Lung (tissue), 12 donors: ENCODE measurements around the gene PSMB11. TPM values are rescaled to one million over a fixed set of nuclear protein-coding genes. Genes with fewer than 3 reads are reported as not detected.
"Not testable (repeated sequence)": the region's sequence is repeated elsewhere in the genome, so short reads cannot be mapped to it uniquely, and the experiment has no call there.

Experiments used
- ATAC-seq: fragments of 200-7000 bp; cut with Tn5 transposase; one replicate; pipeline ENCODE4 v1.9.1; 2020; ENCODE audit warnings: moderate number of reproducible peaks; ENCODE audit not compliant: insufficient read depth, low FRiP score
- DNase-seq, 3 donors: peaks; one replicate each; pipeline ENCODE4 v3.0.0-alpha.2; 2013 to 2017
- H3K27ac ChIP-seq, 2 donors: one replicate each; pipeline ENCODE4 v1.5.1; 2013; ENCODE audit warnings: mild to moderate bottlenecking in 2 of 2, moderate library complexity in 2 of 2, control low read depth in 1 of 2, inconsistent platforms in 1 of 2, low read depth in 1 of 2, low read length in 1 of 2
- H3K27me3 ChIP-seq, 3 donors: one replicate each; pipeline ENCODE4 v1.5.1; 2013; ENCODE audit warnings: low read length in 2 of 3; ENCODE audit not compliant: control insufficient read depth in 3 of 3, insufficient read depth in 3 of 3
- H3K36me3 ChIP-seq, 4 donors: one replicate each; pipeline ENCODE4 v1.5.1; 2013; ENCODE audit warnings: low read length in 4 of 4, mild to moderate bottlenecking in 1 of 4, moderate library complexity in 1 of 4; ENCODE audit not compliant: control insufficient read depth in 4 of 4, insufficient read depth in 4 of 4
- H3K4me1 ChIP-seq, 5 donors: one replicate each; pipeline ENCODE4 v1.5.1; 2013; ENCODE audit warnings: low read length in 5 of 5, mild to moderate bottlenecking in 2 of 5, moderate library complexity in 1 of 5; ENCODE audit not compliant: control insufficient read depth in 5 of 5, insufficient read depth in 5 of 5
- H3K4me3 ChIP-seq: one replicate; pipeline ENCODE4 v1.5.1; 2013; ENCODE audit warnings: mild to moderate bottlenecking, control low read depth, moderate library complexity
- H3K9ac ChIP-seq, 2 donors: one replicate each; pipeline ENCODE4 v1.5.1; 2013; ENCODE audit warnings: low read length in 2 of 2, control low read depth in 1 of 2; ENCODE audit not compliant: insufficient read depth in 1 of 2
- H3K9me3 ChIP-seq, 4 donors: one replicate each; pipeline ENCODE4 v1.5.1; 2013; ENCODE audit warnings: low read length in 3 of 4, mild to moderate bottlenecking in 1 of 4, moderate library complexity in 1 of 4; ENCODE audit not compliant: control insufficient read depth in 4 of 4, insufficient read depth in 3 of 4
- CTCF ChIP-seq: IDR thresholded peaks from 2 replicates; pipeline ENCODE4 v1.5.1; 2012; ENCODE audit warnings: mild to moderate bottlenecking; ENCODE audit errors: control extremely low read depth, extremely low read depth
- WGBS, 2 donors: extraction: QIAGEN DNeasy Blood & Tissue Kit; methylation state at CpG; one replicate each; pipeline ENCODE4 v1.1.7; 2013; 5-methylcytosine and 5-hydroxymethylcytosine counted together
- polyA plus RNA-seq, 2 donors: library from polyadenylated mRNA; stranded (reverse); fragments of 200-250 nt; gene quantifications; one replicate each; pipeline ENCODE4 v1.2.1, GENCODE V29; 2013
- total RNA-seq, 2 donors: library from RNA; depleted of rRNA in 1 of 2; stranded (reverse); fragments of >200 nt in 1 of 2; gene quantifications; one replicate each; pipeline ENCODE4 v1.2.1, GENCODE V29; 2014 to 2021
- donor health status: control.
- donor health status: control.
- donor health status: Bipolar disorder and iron deficiency.
- donor health status: healthy.
- donor health status: DM: yes; HTN: yes; CAD: no.

The PSMB11 gene
- total and polyA plus RNA-seq, 4 donors = not detected

- H3K9ac ChIP-seq = no peak overlapping the region
- no peaks in the 10 kb centered on the region for H3K27me3 ChIP-seq
- H3K27ac ChIP-seq = no peak overlapping the region
- no peaks in the 10 kb centered on the region for H3K9me3 ChIP-seq
- WGBS, 2 donors = 78 to 90% methylated on average over 6 of the region's 6 CpGs
- no peak for ATAC-seq
- TF ChIP-seq CTCF = no peak
- H3K4me3 ChIP-seq = no peak overlapping the region
- H3K36me3 ChIP-seq = no peaks in the 10 kb centered on the region
- H3K4me1 ChIP-seq = peaks cover 0 to 14% (median 3%) of the 10 kb centered on the region in 5 donors
- no peak for DNase-seq
Measured at GRCh38 chr14:23013054-23013748, 28.8 kb upstream of the PSMB11 start.

GRCh38 chr14:23013749-23014054 is 28.3 kb upstream of the PSMB11 start:
- not testable (repeated sequence) for H3K9me3 ChIP-seq

GRCh38 chr14:23015618-23016017 is 26.4 kb upstream of the PSMB11 start:
- WGBS, 2 donors = 54 to 78% methylated on average over 4 of the region's 4 CpGs
- no peak for TF ChIP-seq CTCF
- no peaks in the 10 kb centered on the region for H3K9me3 ChIP-seq
- no peak for ATAC-seq
- H3K9ac ChIP-seq = no peak overlapping the region
- no peaks in the 10 kb centered on the region for H3K4me1 ChIP-seq
- H3K27me3 ChIP-seq = no peaks in the 10 kb centered on the region
- H3K36me3 ChIP-seq = no peaks in the 10 kb centered on the region
- no peak overlapping the region for H3K27ac ChIP-seq
- DNase-seq = no peak
- H3K4me3 ChIP-seq = no peak overlapping the region

More at GRCh38 chr14:23013749-23014054, 28.3 kb upstream of the PSMB11 start:
- WGBS, 2 donors = 93 to 95% methylated on average over 5 of the region's 5 CpGs
- H3K4me1 ChIP-seq, DNase-seq, H3K27me3 ChIP-seq, H3K9ac ChIP-seq, ATAC-seq, H3K4me3 ChIP-seq, H3K36me3 ChIP-seq, H3K27ac ChIP-seq: not testable (repeated sequence)

DNA sequence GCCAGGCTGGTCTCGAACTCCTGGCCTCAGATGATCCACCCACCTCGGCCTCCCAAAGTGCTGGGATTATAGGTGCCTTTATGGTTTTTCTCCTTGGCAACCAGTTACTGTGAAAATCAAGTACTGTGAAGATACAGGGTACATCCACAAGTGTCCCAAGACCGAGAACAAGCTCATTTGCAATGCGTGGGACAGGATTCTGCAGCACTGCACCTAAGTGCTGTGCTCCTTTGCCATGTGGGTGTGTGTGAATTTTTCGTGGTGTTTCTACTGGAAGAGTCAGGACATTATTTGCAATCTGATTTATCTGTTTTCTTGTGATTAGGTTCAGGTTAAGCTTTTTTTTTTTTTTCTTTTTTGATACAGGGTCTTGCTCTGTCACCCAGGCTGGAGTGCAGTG is 24.9 kb upstream of the PSMB11 start:
- no peak overlapping the region for H3K27ac ChIP-seq
- no peak for ATAC-seq
- peaks cover 0 to under 1% (median 0%) of the 10 kb centered on the region in 5 donors for H3K4me1 ChIP-seq
- peaks cover 0 to 3% (median 0%) of the 10 kb centered on the region in 4 donors for H3K36me3 ChIP-seq
- TF ChIP-seq CTCF = no peak
- H3K4me3 ChIP-seq = no peak overlapping the region
- no peaks in the 10 kb centered on the region for H3K9me3 ChIP-seq
- no peak for DNase-seq
- H3K27me3 ChIP-seq = no peaks in the 10 kb centered on the region
- H3K9ac ChIP-seq = no peak overlapping the region
- 87 to 93% methylated on average over 5 of the region's 5 CpGs for WGBS, 2 donors
